Measurements from ENCODE around the gene IRS4.

IRS4 gene

GRCh38 chrX:108726748-108727147 is 9.6 kb downstream of the IRS4 start:
- Histone ChIP-seq H3K36me3 (ENCODE audit: control insufficient read depth, insufficient read depth, low read length) (peaks cover 3% of the 10 kb centered on the region; the same call in 1 of the 2 replicates), H3K27ac (ENCODE audit: low read depth, low read length) (no peak overlapping the region)

GRCh38 chrX:108722561-108722960 is 13.8 kb downstream of the IRS4 start:
- Histone ChIP-seq H3K4me3 (ENCODE audit: low read depth, low read length) (no peak overlapping the region), H3K9ac (ENCODE audit: low read depth, low read length) (no peak overlapping the region), H3K27ac (ENCODE audit: low read depth, low read length) (no peak overlapping the region), H3K9me3 (ENCODE audit: control insufficient read depth, insufficient read depth, low read length) (no peaks in the 10 kb centered on the region), H3K27me3 (ENCODE audit: control insufficient read depth, insufficient read depth, low read length) (no peaks in the 10 kb centered on the region), H3K36me3 (ENCODE audit: control insufficient read depth, insufficient read depth, low read length) (peaks cover 4% of the 10 kb centered on the region; the same call in 1 of the 2 replicates), H3K4me1 (ENCODE audit: control insufficient read depth, insufficient read depth, low read length) (peaks cover 50% of the 10 kb centered on the region)

More at GRCh38 chrX:108726748-108727147, 9.6 kb downstream of the IRS4 start:
- Histone ChIP-seq H3K9ac (ENCODE audit: low read depth, low read length) (no peak overlapping the region), H3K4me3 (ENCODE audit: low read depth, low read length) (no peak overlapping the region), H3K27me3 (ENCODE audit: control insufficient read depth, insufficient read depth, low read length) (peaks cover 5% of the 10 kb centered on the region; the same call in 1 of the 2 replicates), H3K9me3 (ENCODE audit: control insufficient read depth, insufficient read depth, low read length) (no peaks in the 10 kb centered on the region), H3K4me1 (ENCODE audit: control insufficient read depth, insufficient read depth, low read length) (peaks cover 80% of the 10 kb centered on the region)

- H3K4me3 ChIP-seq (ENCODE audit: low read depth, low read length): no peak overlapping the region
- no peak overlapping the region for H3K27ac ChIP-seq (ENCODE audit: low read depth, low read length)
- H3K27me3 ChIP-seq (ENCODE audit: control insufficient read depth, insufficient read depth, low read length): no peaks in the 10 kb centered on the region
- no peaks in the 10 kb centered on the region for H3K9me3 ChIP-seq (ENCODE audit: control insufficient read depth, insufficient read depth, low read length)
- H3K36me3 ChIP-seq (ENCODE audit: control insufficient read depth, insufficient read depth, low read length): no peaks in the 10 kb centered on the region
- H3K4me1 ChIP-seq (ENCODE audit: control insufficient read depth, insufficient read depth, low read length): peaks cover 8% of the 10 kb centered on the region
- no peak overlapping the region for H3K9ac ChIP-seq (ENCODE audit: low read depth, low read length)
Measured at GRCh38 chrX:108712886-108713285, 23.5 kb downstream of the IRS4 start.

- Histone ChIP-seq H3K9me3 (ENCODE audit: control insufficient read depth, insufficient read depth, low read length) (no peaks in the 10 kb centered on the region), H3K36me3 (ENCODE audit: control insufficient read depth, insufficient read depth, low read length) (no peaks in the 10 kb centered on the region), H3K4me1 (ENCODE audit: control insufficient read depth, insufficient read depth, low read length) (no peaks in the 10 kb centered on the region; the same call in 1 of the 2 replicates), H3K9ac (ENCODE audit: low read depth, low read length) (no peak overlapping the region), H3K27ac (ENCODE audit: low read depth, low read length) (no peak overlapping the region), H3K27me3 (ENCODE audit: control insufficient read depth, insufficient read depth, low read length) (peaks cover 4% of the 10 kb centered on the region), H3K4me3 (ENCODE audit: low read depth, low read length) (no peak overlapping the region)
Measured at GRCh38 chrX:108704839-108705238, 31.5 kb downstream of the IRS4 start.

GRCh38 chrX:108702530-108702929 is 33.8 kb downstream of the IRS4 start:
- Histone ChIP-seq H3K4me1 (ENCODE audit: control insufficient read depth, insufficient read depth, low read length) (no peaks in the 10 kb centered on the region; the same call in 1 of the 2 replicates), H3K27ac (ENCODE audit: low read depth, low read length) (no peak overlapping the region), H3K9ac (ENCODE audit: low read depth, low read length) (no peak overlapping the region), H3K27me3 (ENCODE audit: control insufficient read depth, insufficient read depth, low read length) (peaks cover 4% of the 10 kb centered on the region), H3K9me3 (ENCODE audit: control insufficient read depth, insufficient read depth, low read length) (no peaks in the 10 kb centered on the region), H3K36me3 (ENCODE audit: control insufficient read depth, insufficient read depth, low read length) (no peaks in the 10 kb centered on the region), H3K4me3 (ENCODE audit: low read depth, low read length) (no peak overlapping the region)

GRCh38 chrX:108701633-108702032 is 34.7 kb downstream of the IRS4 start:
- H3K36me3 ChIP-seq (ENCODE audit: control insufficient read depth, insufficient read depth, low read length): 0 out of 2 replicates have a peak, but pooled peaks cover 1% of the 10 kb centered on the region
- H3K27me3 ChIP-seq (ENCODE audit: control insufficient read depth, insufficient read depth, low read length): peaks cover 4% of the 10 kb centered on the region
- no peak overlapping the region for H3K4me3 ChIP-seq (ENCODE audit: low read depth, low read length)

GRCh38 chrX:108699368-108699767 is 37.0 kb downstream of the IRS4 start:
- no peak overlapping the region for H3K9ac ChIP-seq (ENCODE audit: low read depth, low read length)
- H3K4me3 ChIP-seq (ENCODE audit: low read depth, low read length): no peak overlapping the region
- peaks cover 23% of the 10 kb centered on the region for H3K36me3 ChIP-seq (ENCODE audit: control insufficient read depth, insufficient read depth, low read length)
- no peaks in the 10 kb centered on the region; the same call in none of the 2 replicates for H3K27me3 ChIP-seq (ENCODE audit: control insufficient read depth, insufficient read depth, low read length)
- H3K9me3 ChIP-seq (ENCODE audit: control insufficient read depth, insufficient read depth, low read length): no peaks in the 10 kb centered on the region
- H3K4me1 ChIP-seq (ENCODE audit: control insufficient read depth, insufficient read depth, low read length): no peaks in the 10 kb centered on the region; the same call in 1 of the 2 replicates
- no peak overlapping the region for H3K27ac ChIP-seq (ENCODE audit: low read depth, low read length)

More at GRCh38 chrX:108701633-108702032, 34.7 kb downstream of the IRS4 start:
- Histone ChIP-seq H3K4me1 (ENCODE audit: control insufficient read depth, insufficient read depth, low read length) (no peaks in the 10 kb centered on the region; the same call in 1 of the 2 replicates), H3K9ac (ENCODE audit: low read depth, low read length) (no peak overlapping the region), H3K9me3 (ENCODE audit: control insufficient read depth, insufficient read depth, low read length) (no peaks in the 10 kb centered on the region), H3K27ac (ENCODE audit: low read depth, low read length) (no peak overlapping the region)

- peaks cover 34% of the 10 kb centered on the region for H3K36me3 ChIP-seq (ENCODE audit: control insufficient read depth, insufficient read depth, low read length)
- no peak overlapping the region for H3K4me3 ChIP-seq (ENCODE audit: low read depth, low read length)
- no peak overlapping the region for H3K9ac ChIP-seq (ENCODE audit: low read depth, low read length)
- H3K4me1 ChIP-seq (ENCODE audit: control insufficient read depth, insufficient read depth, low read length): no peaks in the 10 kb centered on the region
- H3K27me3 ChIP-seq (ENCODE audit: control insufficient read depth, insufficient read depth, low read length): no peaks in the 10 kb centered on the region; the same call in 1 of the 2 replicates
- no peaks in the 10 kb centered on the region for H3K9me3 ChIP-seq (ENCODE audit: control insufficient read depth, insufficient read depth, low read length)
- no peak overlapping the region for H3K27ac ChIP-seq (ENCODE audit: low read depth, low read length)
Measured at GRCh38 chrX:108696690-108697089, 39.7 kb downstream of the IRS4 start.
